Body of pancreas (tissue), 4 donors: ENCODE results near the gene ZNF518A. TPM values are rescaled to one million over a fixed set of nuclear protein-coding genes. Genes with fewer than 3 reads are reported as not detected.

Experiments used
- ATAC-seq: fragments of 150-250 bp; one replicate; pipeline ENCODE4 v1.9.1; 2016
- DNase-seq, 4 donors: peaks; one replicate each; pipeline ENCODE4 v3.0.0-alpha.2; 2019
- H3K27ac ChIP-seq, 4 donors: fragments of 200-600 bp; sonication (generic); 1 replicate in 3 of 4; 2 replicates in 1 of 4; pipeline versions ENCODE4 v1.5.1 to v1.6.1; 2016 to 2019; ENCODE audit warnings: mild to moderate bottlenecking in 1 of 4, mixed read lengths in 1 of 4, moderate library complexity in 1 of 4
- H3K27me3 ChIP-seq, 2 donors: fragments of 200-600 bp; sonication (generic); one replicate each; pipeline ENCODE4 v1.6.0; 2016; ENCODE audit warnings: mild to moderate bottlenecking in 1 of 2
- H3K36me3 ChIP-seq, 2 donors: fragments of 200-600 bp; sonication (generic); replicated peaks in 1 of 2; 2 replicates each; pipeline ENCODE4 v1.5.1; 2016; ENCODE audit warnings: low read depth in 2 of 2; ENCODE audit not compliant: insufficient read depth in 1 of 2
- H3K4me1 ChIP-seq: fragments of 200-600 bp; sonication (generic); one replicate; pipeline ENCODE4 v1.6.0; 2016
- H3K4me3 ChIP-seq, 2 donors: fragments of 200-600 bp; sonication (generic); 1 replicate in 1 of 2; 2 replicates in 1 of 2; pipeline ENCODE4 v1.5.1; 2016 to 2019
- H3K9me3 ChIP-seq, 3 donors: fragments of 200-600 bp; sonication (generic); 1 replicate in 2 of 3; 2 replicates in 1 of 3; pipeline ENCODE4 v1.5.1; 2016
- POLR2A ChIP-seq, 3 donors: fragments of 450-650 bp; IDR thresholded peaks; one replicate each; pipeline ENCODE4 v1.6.1; 2016; ENCODE audit warnings: antibody characterized with exemption in 3 of 3, mild to moderate bottlenecking in 2 of 3
- WGBS, 2 donors: methylation state at CpG; one replicate each; pipeline ENCODE4 v1.1.5; 2017; 5-methylcytosine and 5-hydroxymethylcytosine counted together
- intact Hi-C: fragments of 100-400 bp; cut with DNase I; formaldehyde crosslinking; loops from one replicate; pipeline ENCODE4 v1.15.1; 2023
- total RNA-seq, 2 donors: library from RNA; depleted of rRNA; stranded (reverse); fragments of >200 nt; gene quantifications; one replicate each; pipeline ENCODE4 v1.1.0, GENCODE V29; 2016
- TF ChIP-seq, protein P1 (sequence below), 7 experiments: fragments of 450-650 bp in 4 of 7; fragments of 200-600 bp in 3 of 7; sonication (generic) in 3 of 7; IDR thresholded peaks; one replicate each; pipeline ENCODE4 v1.5.1; 2016 to 2019; ENCODE audit warnings: antibody characterized with exemption in 7 of 7

ZNF518A gene
- total RNA-seq, 2 donors from 2014 or later = 23.1 to 24.4 TPM

DNA sequence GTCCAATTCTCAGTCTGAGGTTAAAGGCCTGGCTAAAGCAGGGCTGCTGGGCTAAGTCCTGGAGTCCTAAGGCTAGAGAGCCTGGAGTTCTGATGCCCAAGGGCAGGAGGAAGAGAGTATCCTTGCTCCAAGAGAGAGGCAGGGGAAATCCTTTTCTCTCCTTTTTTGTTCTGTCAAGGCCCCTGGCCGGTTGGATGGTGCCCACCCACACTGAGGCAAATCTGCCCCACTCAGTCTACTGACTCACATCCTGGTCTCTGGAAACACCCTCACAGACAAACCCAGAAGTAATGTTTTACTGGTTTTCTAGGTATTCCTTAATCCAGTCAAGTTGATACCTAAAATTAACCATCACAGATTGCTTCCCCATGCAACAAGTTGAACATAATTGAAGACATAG lies 23.0 kb downstream of the ZNF518A start:
- ATAC-seq = no peak
- no peaks in the 10 kb centered on the region for H3K4me1 ChIP-seq
- no peak overlapping the region for H3K4me3 ChIP-seq
- no peaks in the 10 kb centered on the region for H3K27me3 ChIP-seq
- no peak overlapping the region for H3K27ac ChIP-seq
- DNase-seq = no peak
- 82 to 100% methylated on average over 1 of the region's 1 CpG for WGBS, 2 donors
- H3K36me3 ChIP-seq = peaks cover 0 to 24% of the 10 kb centered on the region in 2 donors
- H3K9me3 ChIP-seq = no peaks in the 10 kb centered on the region
- TF ChIP-seq, protein P1, sequence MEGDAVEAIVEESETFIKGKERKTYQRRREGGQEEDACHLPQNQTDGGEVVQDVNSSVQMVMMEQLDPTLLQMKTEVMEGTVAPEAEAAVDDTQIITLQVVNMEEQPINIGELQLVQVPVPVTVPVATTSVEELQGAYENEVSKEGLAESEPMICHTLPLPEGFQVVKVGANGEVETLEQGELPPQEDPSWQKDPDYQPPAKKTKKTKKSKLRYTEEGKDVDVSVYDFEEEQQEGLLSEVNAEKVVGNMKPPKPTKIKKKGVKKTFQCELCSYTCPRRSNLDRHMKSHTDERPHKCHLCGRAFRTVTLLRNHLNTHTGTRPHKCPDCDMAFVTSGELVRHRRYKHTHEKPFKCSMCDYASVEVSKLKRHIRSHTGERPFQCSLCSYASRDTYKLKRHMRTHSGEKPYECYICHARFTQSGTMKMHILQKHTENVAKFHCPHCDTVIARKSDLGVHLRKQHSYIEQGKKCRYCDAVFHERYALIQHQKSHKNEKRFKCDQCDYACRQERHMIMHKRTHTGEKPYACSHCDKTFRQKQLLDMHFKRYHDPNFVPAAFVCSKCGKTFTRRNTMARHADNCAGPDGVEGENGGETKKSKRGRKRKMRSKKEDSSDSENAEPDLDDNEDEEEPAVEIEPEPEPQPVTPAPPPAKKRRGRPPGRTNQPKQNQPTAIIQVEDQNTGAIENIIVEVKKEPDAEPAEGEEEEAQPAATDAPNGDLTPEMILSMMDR (IDR thresholded peaks at IDR 0.05) = no peak
- TF ChIP-seq POLR2A (IDR thresholded peaks at IDR 0.05) = no peak
- intact Hi-C loops = no loop called here

DNA sequence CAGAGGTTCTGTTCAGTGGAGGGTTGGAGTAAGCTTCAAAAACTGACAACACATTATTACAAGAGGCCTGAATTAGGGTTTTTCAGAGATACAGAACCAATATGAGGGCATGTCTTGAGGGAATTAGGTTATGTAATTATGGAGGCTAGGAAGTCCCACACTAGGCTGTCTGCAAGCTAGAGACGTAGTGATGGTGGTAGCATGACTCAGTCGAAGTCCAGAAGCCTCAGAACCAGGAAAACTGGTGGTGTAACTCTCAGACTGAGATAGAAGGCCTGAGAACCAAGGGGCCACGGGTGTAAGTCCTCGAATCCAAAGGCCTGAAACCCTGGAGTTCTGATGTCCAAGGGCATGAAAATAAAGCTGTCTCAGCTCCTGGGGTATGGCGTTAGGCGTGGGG lies 35.6 kb downstream of the ZNF518A start:
- Histone ChIP-seq H3K9me3 (peaks cover 0 to 26% (median 0%) of the 10 kb centered on the region in 3 donors), H3K36me3 (no peaks in the 10 kb centered on the region), H3K4me1 (no peaks in the 10 kb centered on the region), H3K27ac (no peak overlapping the region), H3K27me3 (no peaks in the 10 kb centered on the region), H3K4me3 (no peak overlapping the region)
- no peak for ATAC-seq
- no peak for DNase-seq
- WGBS, 2 donors = 93 to 96% methylated on average over 6 of the region's 6 CpGs
- intact Hi-C loops = no loop called here
- no peak for TF ChIP-seq POLR2A (IDR thresholded peaks at IDR 0.05)
- TF ChIP-seq, protein P1 (IDR thresholded peaks at IDR 0.05) = no peak

DNA sequence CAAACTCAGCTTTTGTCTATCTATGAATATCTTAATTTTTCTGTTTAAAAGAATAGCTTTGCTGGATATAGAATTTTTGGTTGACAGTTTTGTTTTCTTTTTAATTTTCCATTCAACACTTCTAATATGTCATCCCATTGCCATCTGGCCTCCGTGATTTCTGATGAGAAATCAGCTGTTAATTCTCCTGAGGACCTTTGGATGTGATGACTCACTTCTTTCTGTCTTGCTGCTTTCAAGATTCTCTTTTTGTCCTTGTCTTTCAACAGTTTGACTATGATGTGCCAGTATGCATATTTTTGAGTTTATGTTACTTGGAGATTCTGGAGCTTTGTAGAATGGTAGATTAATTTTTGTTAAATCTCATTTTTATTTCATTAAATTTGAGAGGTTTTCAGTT lies 38.4 kb downstream of the ZNF518A start:
- ATAC-seq (no peak), DNase-seq (no peak)
- Histone ChIP-seq H3K4me3 (no peak overlapping the region), H3K27ac (no peak overlapping the region), H3K36me3 (no peaks in the 10 kb centered on the region), H3K27me3 (no peaks in the 10 kb centered on the region), H3K4me1 (no peaks in the 10 kb centered on the region), H3K9me3 (peaks cover 0 to 26% (median 0%) of the 10 kb centered on the region in 3 donors)
- WGBS, 2 donors = 87 to 92% methylated on average over 1 of the region's 1 CpG
- intact Hi-C loops = no loop called here
- TF ChIP-seq POLR2A (IDR thresholded peaks at IDR 0.05) = no peak
- TF ChIP-seq, protein P1 (IDR thresholded peaks at IDR 0.05) = no peak

DNA sequence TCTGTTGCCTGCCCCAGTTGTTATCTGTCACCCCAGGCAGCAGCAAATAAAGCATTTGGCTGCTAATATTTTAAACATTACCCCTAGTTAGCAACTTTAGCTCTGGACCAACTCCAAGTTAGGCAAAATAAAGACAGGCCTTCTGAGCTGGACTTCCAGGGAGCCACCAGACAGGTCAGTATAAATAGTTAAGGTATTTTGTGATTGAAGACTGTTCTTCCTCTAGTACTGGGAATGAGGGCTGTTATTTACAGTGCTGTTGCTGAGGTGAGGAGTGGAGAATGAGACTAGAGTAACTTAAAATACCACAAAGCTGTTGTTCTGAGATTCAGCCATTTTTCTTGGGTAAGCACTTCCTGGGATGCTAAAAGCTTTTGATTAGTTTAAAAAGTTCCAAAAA lies 40.1 kb downstream of the ZNF518A start:
- H3K4me1 ChIP-seq = no peaks in the 10 kb centered on the region
- no peak for DNase-seq
- peaks cover 0 to 26% (median 0%) of the 10 kb centered on the region in 3 donors for H3K9me3 ChIP-seq
- no peak overlapping the region for H3K4me3 ChIP-seq
- H3K36me3 ChIP-seq = no peaks in the 10 kb centered on the region
- intact Hi-C loops = no loop called here
- H3K27ac ChIP-seq = no peak overlapping the region
- ATAC-seq = no peak
- TF ChIP-seq, protein P1 (IDR thresholded peaks at IDR 0.05) = no peak
- no peak for TF ChIP-seq POLR2A (IDR thresholded peaks at IDR 0.05)
- H3K27me3 ChIP-seq = no peaks in the 10 kb centered on the region

DNA sequence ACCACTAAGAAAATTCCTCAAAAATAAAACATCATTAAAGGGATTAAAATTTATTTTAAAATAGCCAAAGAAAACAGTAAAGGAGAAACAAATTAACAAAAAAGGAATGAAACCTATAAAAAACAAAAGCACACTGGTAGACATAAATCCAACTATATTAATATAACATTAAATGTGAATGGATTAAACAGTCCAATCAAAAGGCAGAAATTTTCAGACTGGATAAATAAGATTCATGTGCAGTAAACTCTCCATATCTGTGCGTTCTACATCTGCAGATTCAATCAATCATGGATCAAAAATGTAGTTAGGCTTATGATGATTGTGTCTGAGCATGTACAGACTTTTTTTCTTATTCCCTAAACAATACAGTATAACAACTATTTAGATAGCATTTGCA lies 42.6 kb downstream of the ZNF518A start:
- WGBS, 2 donors = 96 to 97% methylated on average over 1 of the region's 1 CpG
- TF ChIP-seq POLR2A (IDR thresholded peaks at IDR 0.05) = no peak
- TF ChIP-seq, protein P1 (IDR thresholded peaks at IDR 0.05) = no peak
- Histone ChIP-seq H3K4me3 (no peak overlapping the region), H3K36me3 (no peaks in the 10 kb centered on the region), H3K27ac (no peak overlapping the region), H3K27me3 (no peaks in the 10 kb centered on the region), H3K9me3 (peaks cover 0 to 21% (median 0%) of the 10 kb centered on the region in 3 donors), H3K4me1 (no peaks in the 10 kb centered on the region)
- ATAC-seq (no peak), DNase-seq (no peak)
- intact Hi-C loops = no loop called here
